GM18861 (cell line): Measurements from ENCODE around the gene ALDH2.
"Not testable (repeated sequence)": the region's sequence is repeated elsewhere in the genome, so short reads cannot be mapped to it uniquely, and the experiment has no call there.

ENCODE experiments used
- ATAC-seq: cut with Tn5 transposase; IDR thresholded peaks from one replicate; pipeline ENCODE4 v1.9.1; 2021; ENCODE audit not compliant: unreplicated experiment

The ALDH2 gene

GRCh38 chr12:111758120-111758561, 8.6 kb upstream of the ALDH2 start:
- ATAC-seq = no peak

- no peak for ATAC-seq
Observed at GRCh38 chr12:111759271-111759670, 7.5 kb upstream of the ALDH2 start.

- no peak for ATAC-seq
Observed at GRCh38 chr12:111759991-111760390, 6.7 kb upstream of the ALDH2 start.

- no peak for ATAC-seq
Observed at GRCh38 chr12:111761099-111761498, 5.6 kb upstream of the ALDH2 start.

- ATAC-seq = no peak
Observed at GRCh38 chr12:111761706-111762105, 5.0 kb upstream of the ALDH2 start.

GRCh38 chr12:111763552-111763951, 3.2 kb upstream of the ALDH2 start:
- ATAC-seq = not testable (repeated sequence)

- peak; percentile 44 for ATAC-seq
Observed at GRCh38 chr12:111764120-111764821, 2.5 kb upstream of the ALDH2 start.

- no peak for ATAC-seq
Observed at GRCh38 chr12:111767362-111768158, 827 bp downstream of the ALDH2 start.

GRCh38 chr12:111768159-111768895, 1.6 kb downstream of the ALDH2 start:
- ATAC-seq = no peak

GRCh38 chr12:111769599-111769998, 2.9 kb downstream of the ALDH2 start:
- no peak for ATAC-seq

GRCh38 chr12:111773801-111774551, 7.2 kb downstream of the ALDH2 start:
- ATAC-seq = no peak

GRCh38 chr12:111775205-111776193, 8.8 kb downstream of the ALDH2 start:
- ATAC-seq = no peak

- ATAC-seq = no peak
Observed at GRCh38 chr12:111776836-111777344, 10.2 kb downstream of the ALDH2 start.

- no peak for ATAC-seq
Observed at GRCh38 chr12:111777345-111778045, 10.8 kb downstream of the ALDH2 start.

- no peak for ATAC-seq
Observed at GRCh38 chr12:111780166-111780565, 13.4 kb downstream of the ALDH2 start.

GRCh38 chr12:111780615-111781014, 13.9 kb downstream of the ALDH2 start:
- ATAC-seq = no peak

- no peak for ATAC-seq
Observed at GRCh38 chr12:111781085-111781658, 14.4 kb downstream of the ALDH2 start.

- ATAC-seq = no peak
Observed at GRCh38 chr12:111783046-111783445, 16.3 kb downstream of the ALDH2 start.

- no peak for ATAC-seq
Observed at GRCh38 chr12:111784953-111785352, 18.2 kb downstream of the ALDH2 start.
